NCI-H446 (cell line): ENCODE data around the gene MBNL2.

ENCODE experiments used
- DNase-seq, 2 experiments: peaks; one replicate each; lab custom pipeline; 2025; lab: John Stamatoyannopoulos, UW

The MBNL2 gene

GRCh38 chr13:97327506-97328221, 105.5 kb downstream of the MBNL2 start:
- no peak for DNase-seq

DNA sequence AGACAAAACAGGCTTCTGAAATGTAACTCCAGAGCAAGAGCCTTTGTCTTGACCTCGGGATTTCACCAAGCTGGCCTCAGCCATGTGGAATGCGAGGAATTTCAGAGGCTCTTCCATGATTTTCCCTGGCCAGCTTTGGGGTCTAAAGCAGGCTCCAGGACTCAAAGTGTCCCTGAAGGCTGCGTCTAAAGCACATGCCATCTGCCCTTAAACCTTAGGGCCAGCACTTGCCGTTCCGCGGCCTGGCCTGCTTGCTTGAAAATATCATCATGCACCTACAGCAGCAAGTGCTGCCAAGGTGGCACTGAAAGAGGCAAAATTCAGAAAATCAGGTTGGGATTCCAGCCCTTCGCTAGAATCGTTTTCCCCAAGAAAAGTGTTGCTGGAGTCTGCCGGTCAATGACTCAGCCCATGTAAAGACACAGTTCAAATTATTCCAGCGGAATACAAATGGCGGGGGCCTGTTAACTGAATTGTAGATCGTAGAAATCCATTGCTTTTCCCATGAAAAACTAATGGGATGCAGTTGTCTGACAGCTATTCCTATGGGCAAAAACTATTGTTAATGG, 106.2 kb downstream of the MBNL2 start:
- DNase-seq, result peak in 1 of 2 experiments; percentile 13

GRCh38 chr13:97329331-97329730, 107.2 kb downstream of the MBNL2 start:
- no peak for DNase-seq

DNA sequence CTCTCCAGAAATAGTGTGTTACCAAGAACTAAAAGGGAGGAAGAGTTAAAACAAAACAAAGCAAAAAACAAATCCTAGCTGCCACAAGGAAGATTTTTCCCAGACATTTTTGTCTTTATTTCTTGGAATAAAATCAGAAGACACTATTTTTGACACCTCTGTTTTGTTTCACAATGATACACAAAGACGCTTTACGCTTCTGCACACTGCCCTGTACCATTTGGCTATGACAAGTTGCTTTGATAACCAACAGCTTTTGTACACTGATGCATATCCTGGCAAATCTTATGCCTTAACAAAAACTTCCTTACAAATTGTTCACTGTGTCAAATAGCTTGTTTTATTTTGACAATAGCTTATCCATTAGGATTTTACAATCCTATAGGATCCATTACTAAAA, 108.3 kb downstream of the MBNL2 start:
- DNase-seq, result no peak

DNA sequence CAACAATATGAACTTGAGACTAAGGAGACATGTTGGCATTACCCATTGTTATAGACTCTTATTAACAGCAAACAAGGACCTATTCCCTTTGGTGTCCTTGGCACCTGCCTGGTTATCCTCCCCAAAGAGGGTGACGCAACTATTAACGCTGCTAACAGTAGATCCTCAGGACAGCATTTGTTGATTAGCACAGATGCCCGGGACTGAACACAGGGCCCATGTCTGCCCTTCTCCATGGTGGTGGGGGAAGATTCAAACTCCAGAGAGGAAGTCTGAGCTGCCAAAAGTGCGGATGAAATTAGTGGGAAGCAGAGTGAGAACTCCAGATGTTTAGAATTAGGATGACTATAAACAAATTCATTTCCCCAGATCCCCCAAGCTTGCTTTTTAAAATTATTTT, 110.6 kb downstream of the MBNL2 start:
- DNase-seq, result no peak

DNA sequence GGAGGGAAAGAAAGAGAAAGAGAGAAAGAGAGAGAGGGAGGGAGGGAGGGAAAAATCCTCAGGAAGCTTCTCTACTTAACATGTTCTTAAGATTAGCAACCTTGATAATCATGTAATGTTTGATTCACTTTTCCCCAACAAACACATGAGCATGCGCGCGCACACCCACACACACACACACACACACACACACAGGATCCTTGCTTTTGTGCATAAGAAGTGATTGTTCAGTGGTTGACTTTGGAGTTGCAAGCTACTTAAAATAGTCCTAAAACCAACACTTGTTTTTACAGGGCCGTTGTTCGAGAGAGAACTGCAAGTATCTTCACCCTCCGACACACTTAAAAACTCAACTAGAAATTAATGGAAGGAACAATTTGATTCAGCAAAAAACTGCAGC, 111.8 kb downstream of the MBNL2 start:
- DNase-seq, result no peak

DNA sequence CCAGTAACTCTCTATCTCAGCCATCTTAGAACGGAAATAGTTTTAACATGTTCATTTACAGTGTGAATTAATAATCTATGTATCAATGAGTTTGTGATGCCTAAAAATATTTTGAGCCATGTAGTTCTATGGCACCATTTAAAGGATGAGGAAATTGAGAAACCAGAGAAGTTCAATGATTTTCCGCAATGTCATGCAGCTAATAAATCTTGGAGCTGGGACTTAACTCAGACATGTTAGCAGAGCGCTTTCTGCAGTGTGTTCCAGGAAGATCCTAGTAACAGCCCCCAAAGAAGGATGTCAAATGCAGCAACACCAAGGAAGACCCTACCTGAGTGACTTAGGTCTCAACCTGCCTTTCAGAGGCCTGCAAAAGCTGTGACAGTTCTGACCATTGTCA, 112.6 kb downstream of the MBNL2 start:
- DNase-seq, result no peak

GRCh38 chr13:97335488-97336134, 113.5 kb downstream of the MBNL2 start:
- DNase-seq, result no peak

DNA sequence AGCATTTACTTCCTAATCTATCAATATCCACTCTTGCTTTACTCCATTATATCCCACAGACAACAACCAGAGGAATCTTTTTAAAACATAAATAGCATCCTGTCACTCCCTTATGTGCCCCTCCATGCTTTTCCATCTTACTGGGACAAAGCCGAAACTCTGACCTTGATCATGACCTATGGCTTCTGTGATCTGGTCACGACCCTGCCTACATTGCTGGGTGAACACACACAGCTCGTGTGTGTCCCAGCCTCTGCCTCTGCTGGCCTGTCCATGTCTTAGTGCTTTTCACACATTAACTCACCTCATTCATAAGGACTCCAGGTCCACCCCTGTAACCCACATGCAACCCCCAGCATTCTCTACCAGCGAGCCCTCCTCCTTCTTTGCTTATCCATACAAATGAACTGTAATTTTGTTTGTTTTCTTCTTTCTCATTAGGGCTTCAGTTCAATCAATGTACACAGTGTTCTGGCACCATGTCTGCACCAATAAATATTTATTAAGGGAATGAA, 115.9 kb downstream of the MBNL2 start:
- DNase-seq, result no peak

GRCh38 chr13:97338571-97338970, 116.4 kb downstream of the MBNL2 start:
- no peak for DNase-seq

- DNase-seq, result peak in 1 of 2 experiments; percentile 39
Measured at GRCh38 chr13:97339019-97339987, 117.2 kb downstream of the MBNL2 start.

GRCh38 chr13:97339988-97340749, 118.0 kb downstream of the MBNL2 start:
- no peak for DNase-seq

DNA sequence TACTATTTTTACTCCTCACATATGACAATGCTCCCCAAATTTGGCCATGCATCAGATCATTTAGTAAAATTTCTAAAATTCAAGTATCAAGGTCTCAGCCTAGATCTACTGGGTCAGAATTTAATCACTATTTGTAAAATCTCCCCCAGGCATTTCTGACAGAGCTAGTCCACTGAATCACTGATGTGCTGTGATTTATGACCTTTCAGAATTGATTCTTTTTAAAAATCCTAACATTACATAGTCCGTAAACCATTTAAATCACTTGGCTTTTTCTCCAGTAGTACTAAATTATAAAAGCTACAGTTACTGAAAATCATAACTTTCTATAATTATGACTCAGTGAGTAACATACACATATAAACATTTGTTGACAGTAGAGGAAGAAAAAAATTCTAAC, 119.0 kb downstream of the MBNL2 start:
- DNase-seq, result no peak

DNA sequence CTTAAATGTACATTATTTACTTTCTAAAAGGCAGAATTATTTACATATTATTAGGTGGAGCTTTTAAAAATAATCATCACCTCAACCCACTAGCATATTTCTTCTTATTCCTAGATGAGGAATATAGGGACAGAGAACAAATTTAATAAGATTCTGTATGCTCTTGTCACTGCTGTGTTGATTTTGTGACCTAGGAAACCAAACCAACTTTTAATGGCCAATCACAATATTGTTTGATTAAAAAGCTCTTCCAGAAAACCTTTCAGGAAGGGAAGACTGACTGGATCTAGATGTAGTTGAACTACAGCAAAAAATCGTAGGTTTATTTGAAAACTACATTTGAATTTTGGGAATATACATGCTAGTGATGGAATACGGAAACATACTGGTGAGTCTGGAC, 120.0 kb downstream of the MBNL2 start:
- no peak for DNase-seq

- no peak for DNase-seq
Measured at GRCh38 chr13:97342936-97343335, 120.8 kb downstream of the MBNL2 start.

DNA sequence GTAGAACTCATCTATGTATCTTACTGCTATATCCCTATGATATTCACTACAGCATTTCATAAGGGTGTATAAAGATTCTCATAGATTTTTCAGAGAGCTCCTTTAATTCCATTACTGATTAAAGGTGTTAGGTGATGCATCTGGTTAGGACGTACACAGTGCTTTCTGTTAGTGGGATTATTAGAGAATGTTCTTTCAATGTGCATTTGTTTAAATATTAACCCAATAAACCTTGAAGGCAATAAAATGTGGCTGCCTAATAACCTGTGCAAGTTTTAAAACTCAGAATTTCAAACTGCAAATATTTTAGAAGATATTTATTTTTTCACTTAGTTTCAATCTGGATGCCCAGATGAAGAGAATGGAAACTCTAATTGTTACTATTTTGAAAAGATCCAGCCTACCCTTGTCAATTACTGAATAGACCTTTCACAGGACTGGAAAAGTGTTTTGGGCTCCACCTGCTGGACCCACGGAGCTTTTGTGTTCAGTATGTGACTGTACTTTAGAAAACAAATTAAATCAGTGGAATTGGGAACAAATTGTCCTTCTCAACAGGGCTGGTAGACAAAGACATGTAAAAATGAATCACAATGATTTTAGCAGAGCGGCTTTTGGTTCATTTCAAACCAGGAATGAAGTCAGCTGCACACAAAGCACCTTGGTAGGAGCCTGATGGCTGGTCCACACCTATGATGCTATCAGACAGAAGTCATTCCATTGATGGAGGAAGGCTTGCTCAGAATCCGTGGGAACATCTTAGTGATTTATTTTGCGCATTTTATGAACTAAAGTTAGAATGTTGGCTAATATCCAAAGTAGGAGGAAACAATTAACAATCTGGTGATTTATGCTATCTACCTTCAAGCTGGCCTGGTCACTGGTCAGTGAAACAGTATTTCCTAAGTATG, 122.4 kb downstream of the MBNL2 start:
- peak; percentile 3 to 49 for DNase-seq

DNA sequence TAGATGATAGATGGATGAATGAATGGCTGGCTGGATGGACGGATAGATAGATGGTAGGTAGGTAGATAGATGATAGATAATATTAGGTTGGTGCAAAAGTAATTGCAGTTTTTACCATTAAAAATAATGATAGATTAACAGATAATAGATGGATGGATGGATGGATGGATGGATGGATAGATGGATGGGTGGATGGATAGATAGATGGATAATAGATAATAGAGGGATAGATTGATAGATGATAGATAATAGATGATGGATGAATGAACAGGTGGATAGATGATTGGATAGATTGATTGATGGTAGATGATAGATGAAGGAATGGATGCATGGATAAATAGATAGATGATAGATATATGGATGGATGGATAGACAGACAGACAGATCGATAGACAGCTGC, 124.0 kb downstream of the MBNL2 start:
- no peak for DNase-seq

GRCh38 chr13:97346561-97347254, 124.6 kb downstream of the MBNL2 start:
- DNase-seq, result no peak

GRCh38 chr13:97347255-97347932, 125.3 kb downstream of the MBNL2 start:
- no peak for DNase-seq
